Forelimb muscle (tissue), 1 donor: ENCODE data around the gene FSTL4. TPM values are rescaled to one million over a fixed set of nuclear protein-coding genes. Genes with fewer than 3 reads are reported as not detected.

Experiments used
- DNase-seq: peaks from one replicate; pipeline ENCODE4 v3.0.0-alpha.2; 2013; ENCODE audit warnings: low read depth
- polyA plus RNA-seq: library from polyadenylated mRNA; unstranded; fragments of 120-200 nt; gene quantifications from one replicate; pipeline ENCODE4 v1.2.1, GENCODE V29; 2013; ENCODE audit not compliant: insufficient read length

FSTL4 gene
- polyA plus RNA-seq, 1 donor: 3.6 TPM

DNA sequence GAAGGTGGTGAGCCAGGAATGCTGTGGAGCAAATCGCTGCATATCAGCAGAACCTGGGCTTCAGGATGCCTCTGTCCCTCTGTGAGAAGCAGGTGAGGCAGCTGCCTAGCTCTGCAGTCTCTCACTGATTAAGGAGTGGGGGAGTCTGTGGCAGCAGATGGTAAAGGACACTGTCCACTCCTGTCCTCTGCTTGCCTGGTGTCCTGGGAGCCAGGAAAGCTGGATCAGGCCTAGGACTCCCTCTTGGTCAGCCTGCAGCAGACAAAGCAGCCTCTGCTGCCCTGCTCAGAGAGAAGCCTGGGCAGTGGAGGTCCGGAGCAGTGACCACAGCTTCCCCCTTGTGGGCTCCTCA lies 345.8 kb downstream of the FSTL4 start:
- no peak for DNase-seq

DNA sequence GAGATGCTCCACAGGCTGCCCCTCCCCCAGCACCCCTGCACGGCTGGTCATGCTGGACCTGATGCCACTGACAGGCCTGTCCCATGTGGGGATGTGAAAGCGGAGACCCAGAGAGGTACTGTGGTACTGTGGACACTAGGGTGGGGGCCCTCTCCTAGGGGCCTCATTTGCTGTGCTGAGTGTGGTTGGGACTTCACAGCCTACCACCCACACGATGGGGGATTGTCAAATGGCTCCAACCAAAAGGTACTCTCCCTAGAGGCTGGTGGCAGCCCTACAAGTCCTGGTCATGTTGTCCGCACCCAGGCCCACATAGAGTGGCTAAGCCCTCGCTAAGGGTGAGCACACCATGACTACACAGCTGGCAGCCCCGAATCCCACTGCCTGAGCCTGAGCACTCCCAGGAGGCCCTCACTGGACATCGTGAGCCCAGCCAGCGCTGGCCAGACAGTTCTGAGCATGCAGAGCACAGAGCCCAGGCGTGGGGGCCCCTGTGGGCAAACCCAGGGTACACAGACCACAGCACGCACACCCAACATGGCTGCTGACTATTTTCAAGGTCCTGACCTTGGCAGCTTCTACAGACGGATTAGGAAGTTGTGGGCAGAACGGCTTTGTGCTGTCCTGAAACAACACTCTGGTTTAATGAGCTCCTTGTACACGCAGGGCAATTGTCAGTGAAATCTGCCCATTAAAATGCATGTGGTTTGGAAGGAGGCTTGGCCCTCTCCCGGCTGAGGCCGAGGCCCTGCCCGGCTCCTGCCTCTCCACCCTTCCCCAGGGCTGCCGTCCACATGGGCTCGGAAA lies 346.4 kb downstream of the FSTL4 start:
- no peak for DNase-seq

GRCh38 chr5:133265257-133265656 lies 347.1 kb downstream of the FSTL4 start:
- DNase-seq: no peak

- no peak for DNase-seq
Observed at GRCh38 chr5:133262690-133263089, 349.7 kb downstream of the FSTL4 start.

DNA sequence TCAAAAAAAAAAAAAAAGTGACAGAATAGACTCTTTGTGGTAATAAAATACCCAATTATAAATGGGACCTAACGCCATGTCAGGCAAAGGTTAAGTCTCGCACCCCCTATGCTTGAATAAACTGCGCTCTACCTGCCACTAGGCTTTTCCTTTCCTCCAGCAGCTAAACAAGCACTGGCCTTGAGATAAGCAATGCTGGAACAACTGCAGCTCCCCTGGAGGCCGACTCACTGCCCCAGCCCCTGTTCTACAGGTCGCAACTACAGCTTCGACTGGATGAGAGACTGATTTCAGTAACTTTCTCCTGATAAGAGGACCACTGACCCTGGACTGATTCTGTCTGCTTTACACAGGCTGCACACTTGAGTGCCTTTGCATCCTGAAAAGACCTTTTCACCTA lies 350.3 kb downstream of the FSTL4 start:
- no peak for DNase-seq

- DNase-seq: no peak
Observed at GRCh38 chr5:133260715-133261114, 351.6 kb downstream of the FSTL4 start.

DNA sequence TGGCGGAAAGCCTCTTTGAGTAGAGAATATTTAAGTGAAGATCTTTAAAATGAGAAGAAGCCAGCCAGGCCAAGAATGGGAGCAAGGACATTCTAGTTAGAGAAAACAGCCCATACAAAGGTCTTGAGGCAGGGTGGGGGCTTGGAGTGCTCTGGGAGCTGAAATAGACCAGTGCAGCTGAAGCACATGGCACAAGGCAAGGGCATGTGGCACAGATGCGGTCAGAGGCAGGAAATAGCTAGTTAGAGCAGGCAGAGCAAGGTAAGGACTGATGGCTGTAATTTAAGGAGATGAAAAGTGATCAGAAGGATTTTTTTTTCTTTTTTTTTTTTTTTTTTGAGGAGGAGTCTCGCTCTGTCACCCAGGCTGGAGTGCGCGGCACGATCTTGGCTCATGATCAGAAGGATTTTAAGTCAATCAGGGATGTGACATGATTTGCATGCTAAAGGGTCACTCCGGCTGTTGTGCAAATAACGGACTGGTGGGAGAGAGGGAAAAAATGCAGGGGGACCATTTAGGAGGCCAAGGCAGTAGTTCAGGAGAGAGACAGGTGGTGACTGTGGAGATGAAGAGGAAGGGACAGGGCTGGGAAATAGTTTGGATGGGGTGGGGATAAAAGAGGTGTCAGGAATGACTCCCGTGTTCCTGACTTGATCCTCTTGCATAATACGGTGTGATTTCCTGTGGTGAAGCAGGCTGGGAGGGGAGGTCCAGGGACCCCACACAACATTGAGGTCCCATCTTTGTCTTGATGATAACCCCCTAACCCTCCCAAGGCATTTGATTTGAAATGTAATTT lies 352.9 kb downstream of the FSTL4 start:
- no peak for DNase-seq

GRCh38 chr5:133257977-133258376 lies 354.4 kb downstream of the FSTL4 start:
- DNase-seq: no peak

GRCh38 chr5:133256276-133256675 lies 356.1 kb downstream of the FSTL4 start:
- no peak for DNase-seq

DNA sequence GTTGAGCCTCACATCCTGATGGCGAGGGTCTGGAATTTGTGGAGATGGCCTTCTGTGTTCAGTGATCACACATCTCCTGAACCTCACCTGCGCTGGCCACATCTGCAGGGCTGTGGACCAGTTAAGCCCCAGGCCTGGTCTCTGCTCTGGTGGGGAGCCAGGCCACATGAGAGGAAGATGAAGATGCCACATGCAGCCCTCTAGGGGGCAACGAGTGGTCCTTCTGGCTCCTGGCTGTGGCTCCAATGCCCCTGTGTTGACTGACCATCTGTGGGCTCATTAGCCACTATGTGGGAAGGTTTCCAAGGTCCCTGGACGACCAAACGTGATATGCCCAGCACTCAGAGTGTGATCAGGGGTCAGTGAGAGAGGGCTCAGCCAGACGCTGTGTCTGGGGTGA lies 357.5 kb downstream of the FSTL4 start:
- DNase-seq: no peak

DNA sequence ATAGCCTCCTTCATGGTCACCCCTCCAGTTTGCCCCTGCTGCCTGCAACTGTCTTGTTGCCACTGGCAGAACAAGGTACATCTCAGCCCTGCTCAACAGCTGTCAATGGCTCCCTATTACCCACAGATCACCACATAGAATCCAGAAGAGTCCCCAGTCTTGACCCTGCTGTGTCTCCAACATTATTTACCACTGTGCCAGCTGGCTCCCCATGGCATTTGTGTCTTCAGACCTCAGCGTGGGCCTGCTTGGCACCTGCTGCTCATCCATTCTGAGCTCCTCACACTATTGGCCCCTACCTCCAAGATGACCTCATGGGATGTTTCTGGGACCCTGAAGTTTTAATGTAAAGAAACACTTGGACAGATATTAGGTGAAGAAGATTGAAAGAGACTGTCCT lies 358.7 kb downstream of the FSTL4 start:
- no peak for DNase-seq

DNA sequence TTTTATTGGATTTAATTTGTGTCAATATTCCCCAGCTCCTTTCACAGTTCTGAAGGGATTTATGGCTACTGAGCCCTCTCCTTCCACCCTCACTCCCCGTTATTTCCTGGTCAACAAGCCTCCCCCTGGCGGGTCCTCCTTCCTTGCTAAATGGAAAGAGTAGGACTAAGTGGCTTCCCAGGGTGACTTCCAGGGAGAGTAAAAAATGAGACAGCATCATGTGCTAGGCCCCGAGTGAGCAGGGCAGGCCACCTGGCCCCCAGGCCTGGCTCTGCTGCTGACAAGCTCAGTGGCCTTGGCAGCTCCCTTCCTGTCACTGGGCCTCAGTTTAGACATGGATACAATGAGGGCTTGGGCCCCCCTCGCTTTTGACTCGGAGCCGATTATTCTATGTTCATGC lies 359.3 kb downstream of the FSTL4 start:
- DNase-seq: no peak

- DNase-seq: no peak
Observed at GRCh38 chr5:133252133-133252480, 360.2 kb downstream of the FSTL4 start.

- DNase-seq: no peak
Observed at GRCh38 chr5:133251296-133252132, 360.8 kb downstream of the FSTL4 start.

GRCh38 chr5:133250527-133250926 lies 361.8 kb downstream of the FSTL4 start:
- DNase-seq: no peak

DNA sequence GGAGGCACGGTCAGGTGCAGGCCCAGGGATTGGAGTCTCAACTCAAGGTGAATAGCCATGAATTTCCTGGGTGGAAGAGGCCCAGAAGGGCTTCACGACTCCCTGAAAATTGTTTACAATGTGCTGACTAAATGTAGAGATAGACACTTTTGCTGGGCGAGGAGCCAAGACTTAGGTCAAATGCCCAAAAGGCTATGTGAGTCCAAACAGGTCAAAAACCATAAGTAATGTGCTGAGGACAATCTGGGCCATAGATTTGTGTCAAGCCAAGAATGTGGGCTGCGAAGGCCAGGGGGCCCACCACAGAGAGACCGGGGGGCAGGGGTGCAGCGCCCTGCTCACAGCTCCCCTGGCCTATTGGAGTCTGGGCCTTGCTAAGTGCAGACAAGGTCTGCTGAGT lies 362.7 kb downstream of the FSTL4 start:
- DNase-seq: no peak

DNA sequence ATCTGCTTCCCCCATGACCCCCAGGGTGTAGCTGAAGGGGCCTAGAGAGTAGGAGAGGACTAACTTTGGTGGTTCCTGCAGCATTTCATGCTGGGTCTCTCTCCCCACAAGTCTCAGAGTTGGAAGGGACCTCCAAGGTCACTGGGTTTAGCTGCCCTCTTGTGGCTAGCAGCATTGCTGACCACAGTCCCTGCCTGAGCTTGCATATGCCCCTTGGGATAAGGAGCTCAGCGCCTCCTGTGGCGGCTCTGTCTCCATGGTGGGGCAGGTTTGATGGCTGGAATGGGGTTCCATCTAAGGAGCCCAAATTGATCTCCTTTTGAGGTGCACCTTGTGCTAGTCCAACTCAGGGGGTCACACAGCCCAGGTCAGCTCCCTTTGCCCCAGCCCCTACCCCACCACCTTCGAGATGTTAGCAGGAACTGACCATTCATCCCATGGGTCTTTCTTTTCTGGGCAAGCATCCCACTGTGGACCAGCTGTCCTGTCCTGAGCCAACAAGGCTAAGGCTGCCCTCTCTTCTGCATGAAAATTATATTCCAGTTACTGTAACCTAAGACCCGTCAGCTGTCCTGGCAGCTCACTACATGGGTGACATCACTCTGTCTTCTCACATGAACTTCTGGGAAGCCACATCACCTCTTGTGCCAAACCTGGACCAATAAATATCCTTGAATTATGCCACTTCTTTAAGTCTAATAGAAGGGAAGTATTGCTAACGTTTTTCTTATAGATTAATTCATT lies 364.3 kb downstream of the FSTL4 start:
- peak; percentile 32 for DNase-seq

- DNase-seq: no peak
Observed at GRCh38 chr5:133247151-133247709, 365.1 kb downstream of the FSTL4 start.

GRCh38 chr5:133246376-133247150 lies 365.8 kb downstream of the FSTL4 start:
- DNase-seq: no peak

DNA sequence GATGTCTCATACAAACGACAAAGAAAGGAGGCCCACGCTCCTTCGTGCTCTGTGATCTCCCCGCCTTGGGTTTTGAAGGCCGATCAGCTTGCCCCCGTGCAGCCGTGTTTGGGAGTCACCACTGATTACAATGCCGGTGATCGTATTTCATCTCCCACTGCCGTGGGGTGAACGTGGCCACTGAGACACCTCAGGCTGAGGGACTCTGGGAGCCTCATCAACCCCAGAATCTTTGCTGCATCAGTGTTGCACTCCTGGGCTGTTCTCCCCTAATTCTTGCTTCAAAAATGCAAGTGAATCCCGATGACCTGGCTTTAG lies 366.3 kb downstream of the FSTL4 start:
- DNase-seq: no peak
